NCI-H69 (cell line): Measurements from ENCODE around the gene MED15.
A peak's percentile ranks its signal among the peaks of the same experiment; 100 is the strongest.
"Not testable (repeated sequence)": the region's sequence is repeated elsewhere in the genome, so short reads cannot be mapped to it uniquely, and the experiment has no call there.

ENCODE experiments used
- DNase-seq: peaks from one replicate; lab custom pipeline; 2025; lab: John Stamatoyannopoulos, UW

Gene MED15

DNA sequence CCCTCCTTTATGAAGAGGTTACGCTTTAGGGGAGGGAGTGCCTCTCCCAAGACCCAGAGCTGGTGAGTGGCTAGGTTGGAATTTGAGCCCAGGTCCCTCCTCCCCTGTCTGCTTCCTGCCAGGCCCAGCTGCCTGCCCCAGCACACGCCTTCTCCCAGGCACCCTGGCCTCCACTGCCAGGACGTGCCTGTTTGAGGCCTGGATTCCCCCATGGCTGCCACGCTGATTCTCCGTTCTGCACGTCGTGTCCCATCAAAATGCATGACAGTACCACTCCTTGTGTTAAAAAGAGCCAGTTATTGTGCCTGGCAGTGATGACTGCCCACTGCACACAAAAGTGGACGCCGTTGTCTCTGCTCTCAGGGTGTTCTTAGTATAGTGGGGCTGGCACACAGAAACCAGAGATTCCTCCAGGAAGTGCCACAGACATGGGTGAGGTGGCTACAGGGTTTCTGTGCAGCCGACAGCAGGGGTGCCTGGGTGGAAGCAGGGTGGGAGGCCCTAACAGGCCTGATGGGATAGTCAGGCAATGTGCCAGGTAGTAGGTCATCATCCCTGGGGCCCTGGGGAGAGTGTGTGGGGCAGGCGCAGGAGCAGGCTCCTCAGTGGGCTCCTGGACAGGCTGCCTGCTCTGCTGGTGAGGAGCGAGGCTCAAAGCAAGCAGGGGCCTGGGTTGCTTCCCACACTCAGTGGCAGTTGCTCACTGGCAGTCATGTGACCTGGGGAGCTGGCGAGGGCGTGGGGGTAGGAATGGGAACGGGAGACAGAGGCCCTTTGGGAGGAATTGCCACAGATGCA is 24.2 kb downstream of the MED15 start:
- DNase-seq: peak; percentile 77

- DNase-seq: peak; percentile 88
Measured at GRCh38 chr22:20532256-20532993, 25.0 kb downstream of the MED15 start.

DNA sequence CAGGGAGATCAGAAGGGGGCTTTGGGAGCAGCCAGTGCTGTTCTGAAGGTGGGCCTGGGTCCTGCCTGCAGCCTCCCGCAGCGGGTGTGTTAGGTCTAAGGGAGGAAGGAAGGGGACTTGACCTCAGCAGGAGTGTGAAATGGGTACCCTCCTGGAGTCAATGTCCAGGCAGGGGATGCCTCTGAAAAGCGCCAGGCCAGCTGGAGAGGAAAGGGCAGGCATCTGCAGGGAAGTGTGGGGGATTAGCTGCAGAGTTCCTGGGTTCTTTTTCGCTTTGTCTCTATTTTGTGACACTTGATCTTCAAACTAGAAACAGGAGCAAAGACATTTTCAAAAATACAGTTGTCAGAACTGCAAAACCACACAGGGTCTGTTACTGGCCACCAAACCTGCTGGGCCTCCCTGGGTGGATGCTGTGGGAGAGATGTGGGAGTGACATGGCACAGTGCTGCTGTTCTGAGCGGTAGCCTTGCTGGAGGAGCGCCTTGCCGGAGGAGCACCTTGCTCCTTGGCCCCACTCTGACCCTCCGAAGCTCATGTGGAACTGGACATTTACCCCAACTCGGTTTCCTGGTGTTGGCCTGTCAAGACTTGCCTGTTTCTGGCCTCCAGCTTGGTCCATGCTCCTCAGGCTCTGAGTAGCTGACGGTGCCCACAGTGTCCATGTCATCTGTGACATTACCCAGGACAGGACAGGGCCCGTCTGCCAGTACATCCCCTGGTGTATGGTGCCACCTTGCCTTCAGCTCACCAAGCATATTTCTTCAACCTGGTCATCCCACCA is 25.9 kb downstream of the MED15 start:
- DNase-seq: no peak

- peak; percentile 25 for DNase-seq
Measured at GRCh38 chr22:20533879-20534265, 26.5 kb downstream of the MED15 start.

- peak; percentile 67 for DNase-seq
Measured at GRCh38 chr22:20536590-20537324, 29.3 kb downstream of the MED15 start.

DNA sequence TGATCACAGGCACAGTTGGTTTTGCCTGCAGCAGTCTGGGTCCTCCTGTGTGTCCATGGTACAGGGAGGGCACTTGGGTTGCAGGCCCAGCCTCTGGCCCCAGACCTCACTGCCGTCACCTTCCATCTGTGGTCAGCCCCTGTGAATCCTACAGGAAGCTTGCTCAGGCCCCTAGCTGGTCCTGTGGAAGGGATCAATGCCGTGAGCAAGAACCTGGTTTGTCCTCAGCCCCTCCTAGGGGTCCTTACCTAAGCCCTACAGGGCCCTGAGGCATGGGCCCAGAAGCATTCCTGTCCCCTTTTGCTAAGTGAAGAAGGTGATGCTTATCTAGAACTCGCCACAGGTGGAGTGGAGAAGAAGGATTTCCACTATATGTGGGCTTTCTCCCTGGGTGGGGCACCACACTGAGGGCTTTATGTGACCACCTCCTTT is 29.9 kb downstream of the MED15 start:
- DNase-seq: no peak

GRCh38 chr22:20537983-20538382 is 30.6 kb downstream of the MED15 start:
- DNase-seq: no peak

GRCh38 chr22:20538875-20539274 is 31.5 kb downstream of the MED15 start:
- DNase-seq: not testable (repeated sequence)

GRCh38 chr22:20542055-20542454 is 34.6 kb downstream of the MED15 start:
- DNase-seq: no peak

- no peak for DNase-seq
Measured at GRCh38 chr22:20542736-20543135, 35.3 kb downstream of the MED15 start.

DNA sequence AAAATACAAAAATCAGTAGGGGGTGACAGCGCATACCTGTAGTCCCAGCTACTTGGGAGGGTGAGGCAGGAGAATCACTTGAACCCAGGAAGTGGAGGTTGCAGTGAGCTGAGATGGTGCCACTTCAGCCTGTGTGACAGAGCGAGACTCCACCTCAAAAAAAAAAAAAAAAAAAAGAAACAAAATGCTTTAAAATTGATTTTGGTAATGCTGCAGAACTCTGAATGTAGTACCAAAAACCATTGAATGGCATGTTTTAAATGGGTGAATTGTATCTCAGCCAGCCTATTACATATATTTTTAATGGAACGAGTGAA is 37.9 kb downstream of the MED15 start:
- DNase-seq: not testable (repeated sequence)

GRCh38 chr22:20545681-20546521 is 38.5 kb downstream of the MED15 start:
- no peak for DNase-seq

GRCh38 chr22:20546541-20546950 is 39.1 kb downstream of the MED15 start:
- DNase-seq: no peak

- DNase-seq: no peak
Measured at GRCh38 chr22:20547029-20547428, 39.6 kb downstream of the MED15 start.

GRCh38 chr22:20548806-20549205 is 41.4 kb downstream of the MED15 start:
- no peak for DNase-seq

- DNase-seq: peak; percentile 83
Measured at GRCh38 chr22:20549232-20549841, 41.9 kb downstream of the MED15 start.

- DNase-seq: no peak
Measured at GRCh38 chr22:20550057-20550817, 42.8 kb downstream of the MED15 start.

GRCh38 chr22:20550851-20551744 is 43.7 kb downstream of the MED15 start:
- no peak for DNase-seq
